DMS 273 (cell line): ENCODE results near the gene RBM47.
"Not testable (repeated sequence)": the region's sequence is repeated elsewhere in the genome, so short reads cannot be mapped to it uniquely, and the experiment has no call there.

Source experiments
- DNase-seq: peaks from one replicate; lab custom pipeline; 2025; ENCODE audit not compliant: unreplicated experiment; lab: John Stamatoyannopoulos, UW

RBM47 gene

DNA sequence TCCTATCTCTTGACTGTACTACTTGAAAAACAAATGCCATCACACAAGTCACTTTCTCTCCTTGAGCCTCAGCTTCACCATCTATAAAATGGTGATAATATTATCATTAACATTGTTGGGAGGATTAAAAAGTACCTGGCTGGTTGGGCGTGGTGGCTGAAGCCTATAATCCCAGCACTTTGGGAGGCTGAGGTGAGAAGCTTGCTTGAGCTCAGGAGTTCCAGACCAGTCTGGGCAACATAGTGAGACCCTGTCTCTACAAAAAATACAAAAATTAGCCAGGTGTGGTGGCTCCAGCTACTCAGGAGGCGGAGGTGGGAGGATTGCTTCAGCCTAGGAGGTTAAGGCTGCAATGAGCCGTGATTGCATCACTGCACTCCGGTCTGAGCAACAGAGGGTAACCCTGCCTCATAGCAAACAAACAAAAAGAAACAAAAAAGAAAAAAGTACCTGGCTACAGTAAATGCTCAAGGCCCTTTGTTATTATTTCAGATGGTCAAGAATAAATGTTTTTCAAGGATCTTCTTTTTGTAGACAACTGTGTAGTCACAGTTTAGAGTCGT lies 174.2 kb downstream of the RBM47 start:
- DNase-seq, result no peak

DNA sequence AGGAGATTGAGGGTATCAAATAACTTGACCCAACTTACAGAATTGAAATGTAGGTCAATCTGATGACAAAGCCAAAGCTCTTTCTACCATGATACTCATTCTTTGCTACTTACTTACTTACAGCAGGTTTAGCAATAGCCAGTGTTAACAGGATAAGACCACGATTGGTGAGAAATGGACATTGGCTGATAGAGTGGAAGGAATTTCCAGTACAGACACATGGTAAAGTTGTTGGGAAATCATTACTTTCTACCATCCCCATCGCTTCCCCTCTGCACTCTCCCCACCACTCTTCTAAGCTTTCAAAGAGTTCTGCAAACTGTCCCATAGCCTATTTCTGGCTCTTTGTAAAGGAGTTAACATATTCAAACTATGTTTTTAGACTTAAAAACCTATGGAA lies 174.8 kb downstream of the RBM47 start:
- no peak for DNase-seq

DNA sequence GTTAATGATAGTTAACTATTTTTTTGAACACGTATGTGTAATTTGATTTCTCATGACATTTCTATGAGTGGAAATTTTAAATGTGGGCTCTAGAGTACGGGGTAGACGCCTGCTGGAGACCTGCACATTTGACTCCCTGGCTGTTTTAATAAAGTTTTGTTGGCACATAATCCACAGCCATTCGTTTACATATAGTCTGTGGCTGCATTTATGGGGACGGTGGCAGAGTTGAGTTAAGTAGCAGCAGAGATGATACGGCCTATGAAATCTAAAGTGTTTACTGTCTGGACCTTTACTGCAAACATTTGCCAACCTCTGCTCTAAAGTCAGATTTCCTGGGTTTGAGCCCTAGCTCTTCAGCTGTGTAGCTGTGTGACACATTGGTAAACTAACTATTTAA lies 175.8 kb downstream of the RBM47 start:
- no peak for DNase-seq

DNA sequence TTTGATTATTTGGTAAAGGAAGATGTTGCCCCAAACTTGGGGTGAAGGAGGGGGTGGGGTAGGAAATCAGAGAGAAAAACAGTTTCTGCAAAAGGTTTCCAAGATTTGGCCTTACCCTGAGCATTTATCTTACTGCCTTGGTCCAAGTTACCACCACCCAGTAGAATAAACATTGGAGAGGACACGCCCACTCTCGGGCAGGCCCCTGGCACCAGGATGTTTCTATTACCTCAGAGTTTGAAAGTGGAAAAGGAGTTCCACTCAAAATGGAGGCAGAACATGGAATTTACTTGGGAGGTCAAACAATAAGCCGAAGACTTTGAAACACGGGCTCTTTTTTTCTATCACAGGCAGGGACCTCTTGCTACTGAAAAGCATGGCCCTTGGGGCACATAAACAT lies 180.8 kb downstream of the RBM47 start:
- no peak for DNase-seq

DNA sequence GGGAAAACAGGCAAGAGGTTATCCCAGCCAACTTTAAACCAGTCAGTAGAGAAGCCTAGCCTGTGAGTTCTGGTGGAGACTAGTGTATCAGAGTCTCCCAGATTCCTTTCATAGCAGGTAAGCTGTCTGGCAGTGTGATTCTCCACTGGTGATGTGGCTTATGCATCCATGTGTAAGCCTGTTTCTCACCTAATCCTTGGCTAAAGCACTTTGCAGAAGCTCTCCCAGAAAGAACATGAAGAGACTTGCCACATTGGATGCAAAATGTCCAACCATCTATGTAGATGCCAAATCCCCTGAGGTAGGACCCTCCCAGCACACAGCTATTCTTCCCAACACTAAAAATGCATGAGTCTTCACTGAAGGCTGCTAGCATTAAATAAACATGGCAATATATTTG lies 182.8 kb downstream of the RBM47 start:
- no peak for DNase-seq

DNA sequence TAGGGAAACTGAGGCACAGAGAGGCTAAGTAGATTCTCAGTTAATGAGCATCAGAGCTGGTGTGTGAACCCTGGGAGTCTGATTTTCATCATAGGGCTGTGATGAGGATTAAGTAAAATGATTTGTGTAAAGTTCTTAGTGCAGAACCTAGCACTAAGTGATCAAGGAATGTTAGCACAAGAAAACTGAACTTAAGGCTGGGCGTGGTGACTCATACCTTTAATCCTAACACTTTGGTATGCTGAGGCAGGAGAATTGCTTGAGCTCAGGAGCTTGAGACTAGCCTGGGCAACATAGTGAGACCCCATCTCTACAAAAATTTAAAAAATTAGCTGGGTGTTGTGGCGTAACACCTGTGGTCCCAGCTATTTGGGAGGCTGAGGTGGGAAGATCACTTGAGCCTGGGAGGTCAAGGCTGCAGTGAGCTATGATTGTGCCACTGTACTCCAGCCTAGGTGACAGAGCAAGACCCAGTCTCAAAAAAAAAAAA lies 183.4 kb downstream of the RBM47 start:
- not testable (repeated sequence) for DNase-seq

DNA sequence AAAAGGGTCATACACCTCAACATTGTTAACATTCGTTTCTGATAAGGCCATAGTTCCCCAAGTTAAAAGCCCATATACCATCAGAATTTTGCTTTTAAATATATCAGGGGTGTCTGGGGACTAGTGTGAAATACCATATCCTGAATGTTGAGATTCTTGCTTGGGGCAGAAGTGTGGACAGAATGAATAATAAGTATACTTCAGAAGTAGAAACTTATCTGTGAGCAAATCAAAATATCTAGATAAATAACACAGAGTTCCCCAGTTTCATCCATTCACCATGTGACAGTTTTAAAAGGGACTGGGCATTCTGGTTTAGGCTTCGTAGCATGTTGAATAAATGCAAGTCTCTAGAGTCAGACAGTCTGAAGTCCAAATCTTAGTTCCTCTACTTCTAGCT lies 184.0 kb downstream of the RBM47 start:
- no peak for DNase-seq

DNA sequence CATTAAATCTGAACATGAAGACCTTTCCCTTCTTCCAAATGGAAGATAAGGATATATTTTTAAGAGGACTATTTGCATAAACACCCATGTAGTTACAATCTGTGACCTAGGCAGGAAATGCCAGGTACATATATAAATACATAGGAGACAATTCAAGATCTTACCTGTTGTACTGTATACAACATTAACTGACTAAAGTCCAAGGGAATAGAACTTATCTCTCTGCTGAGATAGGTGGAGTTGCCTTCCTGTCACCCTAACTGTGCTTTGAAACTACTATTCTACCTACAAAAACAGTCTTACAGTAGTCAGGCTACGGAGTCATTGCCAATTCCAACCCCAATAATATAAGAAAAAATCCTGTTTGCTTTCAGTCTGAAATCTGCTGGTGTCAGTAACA lies 188.2 kb downstream of the RBM47 start:
- no peak for DNase-seq

DNA sequence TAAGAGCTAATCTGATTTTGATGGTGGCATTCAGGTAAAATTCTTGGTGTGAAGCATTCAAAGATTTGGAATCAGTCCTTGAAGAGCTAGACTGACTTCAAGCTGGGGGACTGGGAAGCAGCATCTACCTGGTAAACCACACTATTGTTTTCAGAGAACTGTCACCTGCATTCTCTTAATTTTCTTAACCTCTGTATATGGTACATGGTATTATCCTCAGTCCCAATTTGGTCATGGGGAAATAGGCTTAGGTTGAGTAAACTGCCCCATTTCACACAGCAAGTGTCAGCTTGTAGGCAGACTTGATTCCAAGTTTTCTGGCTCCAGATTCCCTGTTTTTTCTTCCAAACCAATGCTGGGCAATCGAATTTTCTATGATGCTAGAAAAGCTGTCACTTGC lies 190.1 kb downstream of the RBM47 start:
- DNase-seq, result no peak

DNA sequence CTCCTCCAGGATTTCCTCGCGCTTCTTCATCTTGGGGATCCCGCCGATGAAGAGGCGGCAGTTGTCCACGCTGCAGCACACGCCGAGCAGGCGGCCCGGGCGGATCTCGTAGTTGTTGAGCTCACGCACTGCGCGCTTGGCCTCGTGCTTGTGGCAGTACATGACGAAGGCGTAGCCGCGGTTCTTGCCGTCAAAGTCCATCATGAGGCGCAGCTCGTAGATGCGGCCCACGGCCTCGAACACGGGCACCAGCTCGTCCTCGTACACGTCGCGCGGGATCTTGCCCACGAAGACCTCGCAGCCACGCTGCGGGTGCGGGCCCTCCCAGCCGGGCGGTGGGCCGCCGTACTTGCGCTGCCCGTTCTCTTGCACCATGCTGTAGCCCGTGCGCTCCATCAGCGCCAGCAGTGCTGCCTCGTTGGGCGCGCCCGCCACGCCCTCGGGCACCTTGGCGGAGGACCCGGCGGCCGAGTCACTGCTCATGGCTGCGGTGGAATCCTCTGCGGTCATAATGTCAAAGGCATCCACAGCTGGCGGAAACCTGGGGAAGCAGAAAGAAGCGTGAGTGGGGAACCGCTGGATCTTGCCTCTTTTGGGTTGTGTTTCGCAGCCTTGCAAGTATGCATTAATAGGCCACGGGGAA lies 191.2 kb downstream of the RBM47 start:
- DNase-seq, result no peak

DNA sequence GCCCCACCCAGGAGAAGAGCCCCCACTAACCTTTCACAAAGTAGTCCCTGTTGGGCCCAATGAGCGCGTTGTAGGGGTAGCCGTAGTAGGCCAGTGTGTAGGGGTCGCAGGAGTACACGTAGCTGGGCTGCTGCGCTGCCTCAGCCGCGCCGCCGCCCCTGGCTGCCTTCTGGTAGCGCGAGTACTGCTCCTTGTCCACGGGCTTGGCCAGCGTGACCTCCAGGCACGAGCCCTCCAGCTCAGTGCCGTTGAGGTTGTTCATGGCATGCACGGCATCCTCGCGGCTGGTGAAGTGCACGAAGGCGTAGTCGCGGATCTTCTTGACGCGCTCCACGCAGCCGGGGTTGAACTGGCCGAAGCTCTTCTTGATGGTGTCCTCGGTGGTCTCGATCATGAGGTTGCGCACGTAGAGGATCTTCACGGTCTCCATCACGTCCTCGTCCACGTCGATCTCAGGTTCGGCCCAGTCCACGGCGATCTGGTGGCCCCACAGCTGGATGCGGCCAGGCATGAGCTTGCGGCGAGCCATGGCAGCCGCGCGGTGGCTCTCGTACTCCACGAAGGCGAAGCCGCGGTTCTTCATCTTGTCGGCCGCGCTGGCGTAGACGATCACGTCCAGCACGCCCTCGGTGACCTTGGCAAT lies 191.8 kb downstream of the RBM47 start:
- DNase-seq, result no peak

DNA sequence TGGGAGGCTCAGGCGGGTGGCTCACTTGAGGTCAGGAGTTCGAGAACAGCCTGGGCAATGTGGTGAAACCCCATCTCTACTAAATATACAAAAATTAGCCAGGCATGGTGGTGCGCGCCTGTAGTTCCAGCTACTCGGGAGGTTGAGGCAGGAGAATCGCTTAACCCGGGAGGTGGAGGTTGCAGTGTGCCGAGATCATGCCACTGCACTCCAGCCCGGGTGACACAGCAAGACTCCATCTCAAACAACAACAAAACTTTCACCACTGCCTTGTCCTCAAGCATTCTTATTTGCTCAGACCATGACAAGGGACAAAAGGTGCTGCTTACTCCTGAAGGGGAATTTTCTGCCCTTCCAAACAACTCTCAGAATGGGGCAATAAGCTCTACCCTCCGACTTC lies 194.4 kb downstream of the RBM47 start:
- DNase-seq, result not testable (repeated sequence)

DNA sequence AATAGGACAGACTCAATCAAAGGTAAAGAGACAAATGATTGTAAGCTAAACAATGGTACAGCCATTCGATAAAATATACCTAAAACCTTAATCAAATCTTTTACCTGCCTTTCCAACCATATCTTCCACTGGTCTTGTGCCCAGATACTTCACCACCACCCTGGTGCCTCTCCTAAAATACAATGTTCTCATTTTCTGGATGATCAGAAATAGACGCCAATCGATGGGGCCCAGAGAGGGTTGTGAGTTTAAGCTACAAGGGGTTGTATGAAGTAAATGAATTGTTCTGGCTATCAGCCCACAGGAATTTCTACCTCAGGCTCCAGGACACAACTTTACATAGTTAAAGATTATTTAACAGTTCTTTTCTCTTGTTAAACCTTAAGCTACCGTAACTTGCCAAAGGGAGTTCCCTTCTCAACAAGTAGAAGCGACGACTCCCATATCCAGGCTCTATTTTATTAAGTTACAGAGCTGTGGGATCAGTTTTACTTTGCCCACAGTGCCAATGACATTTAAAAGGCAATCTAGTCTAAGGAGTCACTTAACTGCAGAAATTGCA lies 195.5 kb downstream of the RBM47 start:
- DNase-seq, result no peak

DNA sequence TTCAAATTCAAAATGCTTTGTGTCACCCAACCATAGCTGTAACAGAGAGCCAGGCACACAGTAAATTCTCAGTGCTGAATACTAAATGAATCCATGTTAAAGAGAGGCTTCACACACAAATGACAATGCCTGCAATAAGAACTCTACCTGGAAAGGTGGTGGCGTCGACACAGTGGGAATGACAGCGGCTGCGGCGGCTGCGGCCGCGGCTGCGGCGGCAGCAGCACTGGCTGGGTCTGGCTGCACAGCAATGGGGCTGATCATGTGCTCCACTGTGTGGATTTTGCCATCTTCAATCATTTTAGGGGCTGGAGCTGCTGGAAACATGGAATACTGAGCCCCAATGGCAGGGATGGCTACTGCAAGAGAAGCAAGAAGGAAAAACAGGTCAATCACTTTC lies 197.2 kb downstream of the RBM47 start:
- no peak for DNase-seq

DNA sequence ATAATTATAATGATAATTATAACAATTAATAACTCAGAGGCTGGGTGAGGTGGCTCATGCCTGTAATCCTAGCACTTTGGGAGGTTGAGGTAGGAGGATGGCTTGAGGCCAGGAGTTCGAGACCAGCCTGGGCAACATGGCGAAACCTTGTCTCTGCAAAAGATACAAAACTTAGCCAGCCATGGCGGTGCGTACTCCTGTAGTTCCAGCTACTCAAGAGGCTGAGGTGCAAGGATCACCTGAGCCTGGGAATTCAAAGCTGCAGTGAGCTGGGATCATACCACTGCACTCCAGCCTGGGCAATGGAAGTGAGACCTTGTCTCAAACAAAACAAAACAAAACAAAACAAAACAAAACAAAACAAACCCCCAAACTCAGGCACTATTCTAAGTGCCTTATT lies 201.8 kb downstream of the RBM47 start:
- DNase-seq, result not testable (repeated sequence)

DNA sequence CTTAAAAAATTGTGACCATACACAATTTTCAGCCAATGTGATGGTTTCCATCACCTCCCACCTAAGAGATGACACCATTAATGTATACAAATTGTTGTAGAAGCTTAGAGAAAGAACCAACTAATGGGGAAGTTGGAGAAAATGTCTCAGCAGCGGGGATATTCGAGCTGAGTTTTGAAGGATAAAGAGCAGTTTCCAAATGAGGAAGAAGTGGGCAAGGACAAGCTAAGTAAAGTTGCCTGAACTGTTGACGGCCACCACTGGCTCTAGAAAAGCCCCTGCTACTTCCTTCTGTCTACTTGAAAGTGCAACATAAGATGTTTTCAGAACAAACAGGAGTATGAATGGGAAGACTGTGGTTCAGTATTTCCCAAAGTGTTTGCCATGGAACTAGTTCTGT lies 202.5 kb downstream of the RBM47 start:
- DNase-seq, result no peak

DNA sequence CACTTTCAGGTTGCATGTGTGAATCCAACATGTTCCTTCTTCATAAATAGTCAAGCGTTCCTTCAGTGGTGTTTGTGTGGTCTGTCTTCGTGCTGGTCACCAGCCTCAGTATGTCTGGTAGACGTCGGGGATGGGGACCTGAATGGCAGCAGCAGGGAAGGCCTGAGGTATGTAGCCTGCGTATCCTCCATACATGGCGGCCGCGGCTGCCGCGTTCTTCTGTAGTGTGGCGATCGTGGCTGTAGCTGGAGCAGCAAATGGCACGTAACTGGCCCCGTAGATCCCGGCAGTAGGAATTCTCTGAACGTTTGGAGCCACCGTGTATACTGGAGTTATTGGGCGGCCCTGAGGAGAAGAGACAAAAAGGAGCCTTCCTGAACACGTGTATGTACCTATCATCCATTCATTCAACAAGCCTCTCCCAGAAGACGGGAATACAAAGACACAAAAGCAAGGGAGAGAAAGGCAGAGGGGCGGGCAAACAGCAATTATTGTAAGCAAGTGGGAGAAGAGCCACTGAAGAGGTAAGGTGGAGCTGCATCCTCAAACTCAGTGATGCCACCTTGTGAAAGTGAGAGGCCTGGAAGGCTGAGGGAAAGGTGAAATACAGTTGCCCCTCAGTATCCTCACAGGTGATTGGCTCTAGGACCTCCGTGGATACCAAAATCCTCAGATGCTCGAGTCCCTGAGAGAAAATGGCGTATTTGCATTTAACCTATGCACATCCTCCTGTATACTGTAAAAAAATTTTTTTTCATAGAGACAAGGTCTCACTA lies 203.7 kb downstream of the RBM47 start:
- DNase-seq, result no peak

DNA sequence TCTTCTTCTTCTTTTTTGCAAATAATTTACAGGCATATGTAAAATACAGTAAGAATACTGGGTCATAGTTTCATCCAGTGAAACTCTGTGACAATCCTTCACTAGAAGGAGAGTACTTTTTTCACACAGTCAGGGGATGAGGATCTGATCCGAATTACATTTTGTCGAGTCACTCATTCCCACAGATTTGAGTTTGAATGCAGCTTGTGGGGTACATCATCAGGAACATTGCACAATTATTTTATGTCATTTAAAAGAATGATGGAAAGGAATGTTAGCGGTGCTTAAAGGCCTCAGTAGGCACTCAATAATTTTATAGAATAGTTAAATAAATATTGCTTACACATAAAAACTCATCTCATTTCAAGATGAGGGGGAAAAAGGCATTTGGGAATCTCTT lies 205.9 kb downstream of the RBM47 start:
- no peak for DNase-seq

DNA sequence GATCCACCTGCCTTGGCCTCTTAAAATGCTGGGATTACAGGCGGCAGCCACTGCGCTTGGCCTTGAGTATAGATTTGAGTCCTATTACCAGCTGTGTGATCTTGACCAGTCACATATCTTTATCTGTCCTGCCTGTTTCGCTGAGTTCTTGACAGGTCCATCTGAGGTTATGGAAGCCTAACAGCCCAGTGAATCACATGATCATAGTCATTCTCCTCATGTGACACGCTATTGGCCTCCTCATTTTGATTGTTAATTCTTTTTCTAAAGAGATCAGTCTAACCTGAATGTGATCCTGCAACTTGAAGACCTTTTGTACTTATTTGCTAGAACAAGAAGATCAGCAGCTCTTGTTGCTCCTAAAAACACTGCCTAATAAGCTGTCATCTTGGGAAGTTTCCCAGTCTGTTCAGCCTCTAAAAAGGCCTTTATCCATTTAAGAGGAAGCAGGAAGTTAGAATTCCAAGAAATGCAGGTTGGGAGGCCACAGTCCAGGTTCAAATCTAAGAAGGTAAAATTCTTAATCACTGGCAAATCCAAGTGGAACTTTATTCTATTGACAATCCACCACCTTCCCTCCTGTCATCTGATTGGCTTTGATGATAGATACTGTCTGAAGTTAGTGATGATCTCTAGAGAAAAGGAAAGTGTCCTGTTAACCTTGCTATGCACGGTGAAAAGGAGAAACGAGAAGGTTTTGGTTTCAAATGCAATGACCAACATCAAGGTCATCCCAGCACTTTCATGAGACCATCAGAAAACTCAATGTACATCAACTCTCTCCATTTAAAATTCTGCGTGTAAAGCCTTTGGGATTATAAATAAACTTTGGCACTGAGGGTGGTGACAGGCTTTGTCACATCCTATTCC lies 207.6 kb downstream of the RBM47 start:
- no peak for DNase-seq

DNA sequence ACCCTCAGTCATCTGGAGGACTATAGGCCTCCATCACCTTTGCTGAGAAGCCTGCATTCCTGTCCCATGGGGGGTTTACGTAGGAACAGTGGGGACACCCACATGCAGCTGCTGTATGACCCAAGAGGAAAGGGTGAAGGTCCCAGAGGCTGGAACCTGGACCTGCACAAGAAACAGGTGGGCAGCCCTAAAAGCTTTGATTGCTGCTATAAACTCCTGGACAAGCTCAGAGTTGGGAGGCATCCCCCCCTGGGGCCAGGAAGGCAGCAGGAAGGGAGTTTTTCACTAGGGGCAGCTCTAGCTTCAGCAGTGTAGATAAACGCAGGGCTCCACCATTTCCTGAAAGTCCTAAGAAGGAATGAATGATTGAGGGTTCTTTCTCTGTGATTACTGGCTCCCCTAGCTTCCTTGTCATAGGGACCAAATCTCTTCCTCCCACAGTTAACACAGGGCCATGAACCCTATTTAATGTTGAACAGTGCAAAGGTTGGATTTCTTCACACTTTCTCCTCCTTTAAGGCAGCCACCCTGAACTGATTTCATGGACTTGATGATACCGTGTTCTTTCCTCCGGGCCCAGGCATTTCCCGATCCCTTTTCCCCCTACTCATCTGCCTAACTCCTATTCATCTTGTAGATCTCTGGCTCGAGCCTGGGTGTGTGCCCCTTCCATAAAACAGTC lies 210.3 kb downstream of the RBM47 start:
- no peak for DNase-seq
